LoVo (cell line): ENCODE measurements around the gene LGALS8.
"Not testable (repeated sequence)": the region's sequence is repeated elsewhere in the genome, so short reads cannot be mapped to it uniquely, and the experiment has no call there.

Experiments
- DNase-seq: peaks from one replicate; pipeline ENCODE4 v3.0.0-alpha.2; 2016; ENCODE audit warnings: low spot score

LGALS8 gene

DNA sequence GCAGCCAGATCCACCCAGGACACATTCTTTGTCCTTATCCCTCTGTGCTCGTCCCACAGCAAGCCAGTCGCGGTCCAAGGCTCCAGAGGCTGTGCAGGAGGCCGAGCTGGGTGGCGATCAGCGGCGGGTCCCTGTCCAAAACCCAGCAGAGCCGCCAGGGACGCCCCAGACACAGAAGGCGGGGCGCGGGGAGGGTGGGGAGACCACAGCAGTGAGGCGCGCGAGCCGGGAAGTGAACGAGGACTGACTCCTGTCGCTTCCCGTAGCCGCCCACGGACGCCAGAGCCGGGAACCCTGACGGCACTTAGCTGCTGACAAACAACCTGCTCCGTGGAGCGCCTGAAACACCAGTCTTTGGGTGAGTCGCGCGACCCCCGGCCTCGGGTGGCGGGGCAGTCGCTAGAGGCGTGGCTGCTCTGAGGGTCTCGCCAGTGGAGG is at the start of gene LGALS8:
LGALS8 (plus strand) TSS at position 279 of the 438 bp plus-strand sequence. CDS start 2,089 bp downstream, outside the sequence.
- peak; percentile 70 for DNase-seq

DNA sequence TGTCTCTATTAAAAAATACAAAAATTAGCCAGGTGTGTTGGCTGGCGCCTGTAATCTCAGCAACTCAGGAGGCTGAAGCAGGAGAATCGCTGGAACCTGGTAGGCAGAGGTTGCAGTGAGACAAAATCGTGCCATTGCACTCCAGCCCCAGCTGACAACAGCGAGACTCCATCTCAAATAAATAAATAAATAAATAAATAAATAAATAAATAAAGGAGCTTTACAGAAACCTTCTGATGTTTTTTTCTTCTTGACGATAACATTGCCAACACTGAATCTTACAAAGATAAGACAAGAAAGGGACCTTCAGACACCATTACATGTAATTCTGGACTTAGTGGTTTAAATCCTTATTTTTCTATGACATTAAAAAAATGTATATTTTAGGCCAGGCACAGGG is 47.8 kb upstream of the LGALS8 start:
- no peak for DNase-seq

GRCh38 chr1:236480758-236481436 is 42.9 kb upstream of the LGALS8 start:
- DNase-seq = peak; percentile 68

GRCh38 chr1:236484310-236484971 is 39.3 kb upstream of the LGALS8 start:
- no peak for DNase-seq

- DNase-seq = no peak
These were observed 37.3 kb upstream of the LGALS8 start for GRCh38 chr1:236486356-236487002.

GRCh38 chr1:236489161-236489560 is 34.6 kb upstream of the LGALS8 start:
- DNase-seq = not testable (repeated sequence)

DNA sequence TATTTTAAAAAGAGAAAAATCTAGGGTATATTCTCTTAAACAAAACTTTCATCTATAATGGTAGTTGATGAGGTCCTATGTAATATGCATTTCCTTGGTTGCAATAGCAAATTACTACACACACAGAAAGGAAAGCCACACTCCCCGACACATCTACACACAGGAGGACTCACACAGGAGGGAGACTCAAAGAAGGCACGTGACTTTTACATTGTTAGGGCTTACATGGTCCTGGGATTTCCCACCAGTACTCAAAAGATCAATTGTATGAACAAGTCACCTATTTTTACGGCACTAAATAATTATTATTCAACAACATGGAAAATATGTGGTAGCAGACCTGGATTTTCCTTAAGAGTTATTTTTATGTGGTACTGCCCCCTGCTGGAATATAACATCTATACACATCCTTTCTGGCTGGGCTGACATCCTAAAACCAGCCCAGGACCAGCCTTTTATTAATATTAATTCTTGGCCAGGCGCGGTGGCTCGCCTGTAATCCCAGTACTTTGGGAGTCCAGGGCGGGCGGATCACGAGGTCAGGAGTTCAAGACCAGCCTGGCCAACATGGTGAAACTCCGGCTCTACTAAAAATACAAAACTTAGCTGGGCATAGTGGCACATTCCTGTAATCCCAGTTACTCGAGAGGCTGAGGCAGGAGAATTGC is 33.9 kb upstream of the LGALS8 start:
- peak; percentile 57 for DNase-seq

DNA sequence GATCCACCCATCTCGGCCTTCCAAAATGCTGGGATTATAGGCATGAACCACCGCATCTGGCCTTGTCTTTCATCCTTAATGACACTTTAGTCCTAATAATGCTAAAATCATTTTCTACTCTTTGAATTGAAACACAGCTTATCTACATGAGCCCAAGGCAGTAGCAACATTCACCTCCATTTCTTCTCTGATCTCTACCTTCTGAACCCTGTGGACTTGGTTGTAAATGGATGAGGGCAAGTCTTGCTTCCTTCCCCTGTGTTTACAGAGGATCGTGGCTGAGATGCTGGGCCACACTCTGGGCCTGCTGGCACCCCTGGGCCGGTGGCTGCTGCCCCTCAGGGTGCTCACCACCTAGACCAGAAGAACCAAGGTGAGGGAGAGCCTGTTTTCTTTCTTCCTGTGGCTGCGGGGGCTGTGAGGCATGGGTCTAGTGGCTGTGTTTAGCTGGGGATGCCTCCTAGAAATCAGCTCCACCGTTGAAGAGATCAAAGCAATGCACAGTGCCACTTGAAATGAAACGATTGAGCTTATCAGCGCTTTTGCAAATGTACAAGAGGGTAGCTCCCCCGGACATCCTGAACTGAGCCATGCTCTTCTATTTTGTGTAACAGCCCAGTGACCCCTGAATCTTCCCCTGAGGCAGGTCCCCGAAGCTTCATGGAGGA is 32.2 kb upstream of the LGALS8 start:
- DNase-seq = no peak

- DNase-seq = no peak
These were observed 31.4 kb upstream of the LGALS8 start for GRCh38 chr1:236492378-236492777.

DNA sequence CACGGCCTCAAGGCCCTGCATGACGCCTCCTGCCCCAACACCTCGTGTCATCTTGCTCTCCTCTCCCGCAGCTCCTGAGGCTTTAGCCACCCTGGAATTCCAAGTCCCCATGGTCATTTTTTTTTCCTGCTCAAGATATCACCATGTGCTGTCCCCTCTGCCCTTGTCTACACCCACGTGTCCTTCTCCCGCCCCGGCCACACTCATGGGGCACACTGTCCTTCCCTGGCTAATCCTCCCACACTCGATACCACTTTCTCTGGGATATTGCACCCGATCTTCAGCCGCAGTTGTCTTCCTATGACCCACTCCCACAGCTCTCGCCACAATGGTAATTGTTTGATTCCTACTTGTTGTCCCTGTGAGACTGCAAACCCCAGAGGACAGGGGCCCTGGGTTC is 29.7 kb upstream of the LGALS8 start:
- no peak for DNase-seq

DNA sequence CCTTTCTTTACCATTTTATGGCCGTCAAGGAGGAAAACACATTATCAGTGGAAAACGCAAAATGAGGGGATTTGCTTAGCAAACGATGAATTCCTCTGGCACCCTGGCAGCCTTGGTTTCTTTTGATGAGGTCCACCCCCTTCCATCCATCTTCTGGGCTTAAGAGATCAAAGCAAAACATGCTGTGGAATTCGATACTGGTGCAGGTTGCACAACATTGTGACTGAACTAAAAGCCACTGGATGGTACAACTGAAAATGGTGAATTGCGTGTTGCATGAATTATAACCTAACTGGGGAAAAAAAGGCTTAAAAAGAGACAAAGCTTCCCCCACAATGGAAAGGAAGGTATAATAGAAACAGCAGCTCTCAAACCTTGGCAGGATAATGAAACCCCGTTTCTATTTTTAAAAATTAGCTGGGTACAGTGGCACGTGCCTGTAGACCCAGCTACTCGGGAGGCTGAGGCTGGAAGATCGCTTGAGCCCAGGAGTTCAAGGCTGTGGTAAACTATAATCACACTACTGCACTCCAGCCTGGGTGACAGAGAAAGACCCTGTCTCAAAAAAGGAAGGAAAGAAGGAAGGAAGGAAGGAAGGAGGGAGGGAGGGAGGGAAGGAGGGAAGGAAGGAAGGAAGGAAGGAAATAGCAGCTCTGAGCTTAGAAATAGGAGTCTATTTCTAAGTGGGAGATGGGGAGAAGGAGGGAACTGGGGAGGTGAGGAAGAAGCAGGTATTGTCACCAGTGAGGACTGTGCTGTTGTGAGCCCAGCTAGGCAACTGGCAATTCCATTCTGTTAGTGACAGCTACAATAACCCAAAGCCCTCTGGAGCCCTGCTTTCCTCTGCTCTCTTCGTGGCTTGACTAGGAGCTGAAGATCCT is 29.0 kb upstream of the LGALS8 start:
- DNase-seq = no peak

DNA sequence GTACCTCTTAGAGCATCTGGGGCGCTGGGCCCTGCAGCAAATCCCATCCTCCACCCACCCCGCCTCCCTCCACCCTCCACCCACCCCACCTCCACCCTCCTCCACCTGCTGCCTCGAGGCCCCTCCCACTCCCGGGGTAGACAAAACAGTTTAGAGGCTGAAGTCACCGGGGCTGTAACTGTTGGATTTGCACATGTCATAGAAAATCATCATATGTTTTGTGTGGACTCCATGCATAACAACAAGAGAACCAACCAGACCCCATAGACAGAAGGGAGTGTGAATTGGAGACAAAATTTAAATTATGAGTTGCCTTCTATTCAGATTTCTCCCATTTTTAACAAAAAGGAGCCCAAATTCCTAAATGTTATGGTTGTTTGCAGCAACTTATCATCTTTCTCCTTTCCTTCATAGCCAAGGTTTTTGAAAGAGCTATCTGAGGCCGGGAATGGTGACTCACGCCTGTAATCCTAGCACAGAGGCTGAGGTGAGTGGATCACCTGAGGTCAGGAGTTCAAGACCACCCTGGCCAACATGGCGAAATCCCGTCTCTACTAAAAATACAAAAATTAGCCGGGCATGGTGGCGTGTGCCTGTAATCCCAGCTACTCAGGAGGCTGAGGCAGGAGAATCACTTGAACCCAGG is 28.2 kb upstream of the LGALS8 start:
- no peak for DNase-seq

DNA sequence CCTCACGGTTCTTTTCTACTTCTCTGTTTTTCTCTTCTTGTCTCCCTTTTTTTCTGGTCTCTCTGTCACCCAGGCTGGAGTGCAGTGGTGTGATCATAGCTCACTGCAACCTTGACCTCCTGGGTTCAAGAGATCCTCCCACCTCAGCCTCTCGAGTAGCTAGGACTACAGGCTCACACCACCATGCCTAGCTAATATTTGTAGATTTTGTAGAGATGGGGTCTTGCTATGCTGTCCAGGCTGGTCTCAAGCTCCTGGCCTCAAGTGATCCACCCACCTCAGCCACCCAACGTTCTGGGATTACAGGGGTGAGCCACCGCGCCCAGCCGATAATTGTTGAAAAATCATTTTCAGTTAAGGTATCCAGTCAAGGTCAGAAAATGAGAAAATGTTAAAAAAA is 25.9 kb upstream of the LGALS8 start:
- no peak for DNase-seq

DNA sequence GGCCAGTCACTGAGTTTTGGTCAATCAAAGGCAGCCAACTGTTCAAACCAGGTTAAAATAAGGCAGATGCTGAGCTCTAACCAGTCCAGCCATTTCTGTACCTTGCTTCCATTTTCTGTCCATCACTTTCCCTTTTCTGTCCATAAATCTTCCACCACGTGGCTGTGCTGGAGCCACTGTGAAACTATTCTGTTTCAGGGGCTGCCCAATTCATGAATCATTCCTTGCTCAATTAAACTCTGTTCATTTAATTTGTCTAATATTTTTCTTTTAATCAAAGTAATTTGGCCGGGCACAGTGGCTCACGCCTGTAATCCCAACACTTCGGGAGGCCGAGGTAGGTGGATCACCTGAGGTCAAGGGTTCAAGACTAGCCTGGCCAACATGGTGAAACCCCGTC is 22.7 kb upstream of the LGALS8 start:
- DNase-seq = no peak

DNA sequence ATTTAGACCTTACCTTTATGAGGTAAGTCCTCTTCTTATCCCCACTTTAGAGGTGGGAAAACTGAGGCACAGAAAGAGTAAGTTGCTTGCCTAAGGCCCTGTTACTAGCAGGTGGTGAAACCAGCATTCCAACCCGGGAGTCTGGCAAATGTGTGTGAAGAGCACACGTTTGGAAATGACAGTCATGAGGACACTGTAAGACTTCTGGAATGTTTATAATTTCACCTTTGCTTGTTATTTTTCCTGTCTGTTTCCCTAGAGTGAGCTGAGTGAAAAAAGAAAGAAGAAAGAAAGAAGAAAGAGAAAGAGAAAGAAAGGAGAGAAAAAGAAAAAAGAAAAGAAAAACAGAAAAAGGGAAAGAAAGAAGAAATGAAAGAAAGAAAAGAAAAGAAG is 21.2 kb upstream of the LGALS8 start:
- peak; percentile 64 for DNase-seq

DNA sequence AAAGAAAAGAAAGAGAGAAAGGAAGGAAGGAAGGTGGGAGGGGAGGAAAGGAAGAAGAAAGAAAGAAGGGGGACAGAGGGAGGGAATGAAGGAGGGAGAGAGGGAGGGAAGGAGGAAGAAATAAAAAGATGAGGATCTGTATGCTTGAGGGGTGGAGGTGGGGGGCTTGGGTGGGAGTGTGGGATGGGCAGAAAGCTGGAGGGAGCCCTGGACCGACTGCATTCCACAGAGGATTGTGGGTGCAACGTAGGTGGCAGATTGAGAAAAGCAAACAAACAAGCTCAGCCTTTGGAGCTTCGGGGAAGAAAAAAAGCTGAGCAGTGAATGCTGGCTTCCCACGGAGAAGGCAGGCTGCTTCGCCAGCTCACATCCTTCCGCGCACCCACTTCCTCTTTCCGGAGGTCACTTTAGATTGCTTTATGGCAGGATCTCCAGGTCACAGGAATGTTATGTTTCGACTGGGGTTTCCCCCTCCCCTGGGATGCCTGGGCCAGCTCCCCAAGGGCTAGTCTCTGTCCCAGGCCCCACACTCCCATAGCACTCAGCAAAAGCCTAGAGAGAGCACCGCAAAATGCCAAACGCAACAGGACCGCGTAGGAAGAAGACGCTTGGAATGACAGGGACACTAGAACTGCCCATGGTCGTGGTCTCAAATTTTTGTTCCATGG is 20.7 kb upstream of the LGALS8 start:
- peak; percentile 86 for DNase-seq

- not testable (repeated sequence) for DNase-seq
These were observed 19.4 kb upstream of the LGALS8 start for GRCh38 chr1:236504338-236504737.

GRCh38 chr1:236507022-236507700 is 16.6 kb upstream of the LGALS8 start:
- no peak for DNase-seq

- no peak for DNase-seq
These were observed 15.2 kb upstream of the LGALS8 start for GRCh38 chr1:236508593-236509027.
